Mucosa of descending colon (tissue), 3 donors: ENCODE data around the gene DOCK1. TPM values are rescaled to one million over a fixed set of nuclear protein-coding genes. Genes with fewer than 3 reads are reported as not detected.

Experiments used
- ATAC-seq: fragments of 200-7000 bp; cut with Tn5 transposase; one replicate; pipeline ENCODE4 v1.9.1; 2020; ENCODE audit warnings: mild to moderate bottlenecking, moderate library complexity
- DNase-seq, 3 donors: peaks; one replicate each; pipeline ENCODE4 v3.0.0-alpha.2; 2020
- H3K36me3 ChIP-seq: fragments of 200-600 bp; one replicate; pipeline ENCODE4 v1.8.0; 2021; ENCODE audit warnings: low read depth, mild to moderate bottlenecking
- H3K4me1 ChIP-seq: fragments of 200-600 bp; one replicate; pipeline ENCODE4 v1.8.0; 2021; ENCODE audit warnings: low read depth, mild to moderate bottlenecking
- H3K4me3 ChIP-seq: fragments of 200-600 bp; one replicate; pipeline ENCODE4 v1.8.0; 2021; ENCODE audit warnings: mild to moderate bottlenecking
- H3K9me3 ChIP-seq: fragments of 200-600 bp; one replicate; pipeline ENCODE4 v1.8.0; 2021; ENCODE audit warnings: mild to moderate bottlenecking
- intact Hi-C, 2 donors: fragments of 100-400 bp; cut with DNase I in 1 of 2; cut with micrococcal nuclease in 1 of 2; formaldehyde crosslinking; loops; one replicate each; pipeline versions ENCODE4 v1.11.0 to v1.11.1; 2022; cut with DNase I, micrococcal nuclease
- total RNA-seq, 3 donors: library from RNA; stranded (reverse); fragmentation: NEBNext Ultra II Directional in 2 of 3; extraction: Animal tissue kit (Norgen Biotek cat#: 25700) in 2 of 3; gene quantifications; one replicate each; pipeline versions ENCODE4 v1.2.1 to v1.2.4, GENCODE V29; 2021 to 2023
- TF ChIP-seq, protein P1 (sequence below): fragments of 200-600 bp; IDR thresholded peaks from one replicate; pipeline ENCODE4 v1.8.0; 2022; ENCODE audit warnings: antibody characterized with exemption, mild to moderate bottlenecking
- donor health status: DM: no; HTN: no; CAD: no; lungs with moderate emphysema.
- donor health status: DM: no; HTN: no; CAD: no.
- donor health status: DM: no; HTN: yes; CAD: no.

Gene DOCK1
- total RNA-seq, 3 donors from 2014 or later = 56.5 to 103 (median 74.1) TPM

DNA sequence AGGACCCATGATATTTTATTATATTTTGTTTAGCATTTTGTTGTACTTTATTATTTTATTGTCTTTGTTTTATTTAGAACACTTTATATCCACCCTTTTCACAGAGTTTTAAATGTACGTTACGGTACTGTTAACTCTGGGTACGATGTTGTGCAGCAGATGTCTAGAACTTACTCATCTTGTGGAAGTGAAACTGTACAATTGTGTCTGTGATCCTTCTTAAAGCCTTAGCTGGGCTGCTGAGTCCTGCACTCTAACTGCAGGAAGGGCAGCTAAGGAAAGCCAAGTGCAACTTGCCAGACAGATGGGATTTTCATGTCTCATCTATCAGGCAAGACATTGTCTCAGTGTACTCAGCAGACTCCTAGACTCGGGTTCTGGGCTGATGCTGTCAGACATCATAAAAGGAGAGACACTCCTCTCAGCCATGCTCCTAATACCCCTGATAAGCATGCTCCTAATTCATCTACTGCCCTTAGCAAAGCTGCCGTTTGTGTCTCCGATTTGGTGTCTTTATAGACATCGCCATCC, 305.8 kb downstream of the DOCK1 start:
- Histone ChIP-seq H3K36me3 (no peaks in the 10 kb centered on the region), H3K9me3 (no peaks in the 10 kb centered on the region), H3K4me1 (no peaks in the 10 kb centered on the region), H3K4me3 (no peak overlapping the region)
- no peak for DNase-seq
- intact Hi-C loops = no loop called here
- ATAC-seq = no peak
- TF ChIP-seq, protein P1, sequence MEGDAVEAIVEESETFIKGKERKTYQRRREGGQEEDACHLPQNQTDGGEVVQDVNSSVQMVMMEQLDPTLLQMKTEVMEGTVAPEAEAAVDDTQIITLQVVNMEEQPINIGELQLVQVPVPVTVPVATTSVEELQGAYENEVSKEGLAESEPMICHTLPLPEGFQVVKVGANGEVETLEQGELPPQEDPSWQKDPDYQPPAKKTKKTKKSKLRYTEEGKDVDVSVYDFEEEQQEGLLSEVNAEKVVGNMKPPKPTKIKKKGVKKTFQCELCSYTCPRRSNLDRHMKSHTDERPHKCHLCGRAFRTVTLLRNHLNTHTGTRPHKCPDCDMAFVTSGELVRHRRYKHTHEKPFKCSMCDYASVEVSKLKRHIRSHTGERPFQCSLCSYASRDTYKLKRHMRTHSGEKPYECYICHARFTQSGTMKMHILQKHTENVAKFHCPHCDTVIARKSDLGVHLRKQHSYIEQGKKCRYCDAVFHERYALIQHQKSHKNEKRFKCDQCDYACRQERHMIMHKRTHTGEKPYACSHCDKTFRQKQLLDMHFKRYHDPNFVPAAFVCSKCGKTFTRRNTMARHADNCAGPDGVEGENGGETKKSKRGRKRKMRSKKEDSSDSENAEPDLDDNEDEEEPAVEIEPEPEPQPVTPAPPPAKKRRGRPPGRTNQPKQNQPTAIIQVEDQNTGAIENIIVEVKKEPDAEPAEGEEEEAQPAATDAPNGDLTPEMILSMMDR = no peak

DNA sequence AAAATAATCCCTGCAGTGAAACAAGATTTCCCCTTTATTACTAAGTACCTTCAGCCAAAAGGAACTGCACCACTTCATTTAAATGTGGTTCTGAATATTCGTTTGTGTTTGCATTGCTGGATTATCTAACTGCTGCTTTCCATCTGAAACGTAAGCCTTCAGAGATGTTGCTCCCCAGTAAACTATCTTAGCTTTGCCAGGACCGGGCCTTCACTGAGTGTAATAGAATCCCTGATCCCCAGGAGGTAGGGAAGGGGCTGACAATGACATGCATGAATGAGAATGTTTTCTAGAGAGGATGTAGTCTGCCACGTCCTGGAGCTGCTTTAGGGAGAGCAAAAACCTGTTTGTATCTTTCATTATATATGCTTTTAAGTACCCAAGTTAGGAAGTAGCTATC, 310.6 kb downstream of the DOCK1 start:
- no peak overlapping the region for H3K4me3 ChIP-seq
- ATAC-seq (no peak), DNase-seq (no peak)
- H3K4me1 ChIP-seq = no peaks in the 10 kb centered on the region
- H3K36me3 ChIP-seq = no peaks in the 10 kb centered on the region
- H3K9me3 ChIP-seq = no peaks in the 10 kb centered on the region
- TF ChIP-seq, protein P1 = no peak
- intact Hi-C loops = no loop called here

DNA sequence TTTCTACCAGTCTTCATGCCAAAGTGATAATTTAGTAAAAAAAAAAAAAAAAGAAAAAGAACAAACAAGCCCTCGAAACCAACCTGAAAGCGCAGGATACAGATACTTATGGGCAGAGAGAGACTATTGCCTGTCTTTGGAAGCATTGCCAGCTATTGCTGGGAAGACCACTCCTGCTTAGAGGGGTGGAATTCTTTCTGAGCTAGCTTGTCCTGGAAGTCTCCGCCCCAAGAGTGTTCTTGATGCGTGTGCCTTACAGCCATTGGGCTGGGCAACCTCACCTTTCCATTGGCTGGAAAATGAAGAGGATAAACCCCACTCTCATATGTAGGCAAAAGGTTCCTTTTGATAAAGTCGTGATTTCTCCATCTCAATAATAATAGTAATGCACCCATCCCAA, 311.0 kb downstream of the DOCK1 start:
- intact Hi-C loops = no loop called here
- no peak for ATAC-seq

DNA sequence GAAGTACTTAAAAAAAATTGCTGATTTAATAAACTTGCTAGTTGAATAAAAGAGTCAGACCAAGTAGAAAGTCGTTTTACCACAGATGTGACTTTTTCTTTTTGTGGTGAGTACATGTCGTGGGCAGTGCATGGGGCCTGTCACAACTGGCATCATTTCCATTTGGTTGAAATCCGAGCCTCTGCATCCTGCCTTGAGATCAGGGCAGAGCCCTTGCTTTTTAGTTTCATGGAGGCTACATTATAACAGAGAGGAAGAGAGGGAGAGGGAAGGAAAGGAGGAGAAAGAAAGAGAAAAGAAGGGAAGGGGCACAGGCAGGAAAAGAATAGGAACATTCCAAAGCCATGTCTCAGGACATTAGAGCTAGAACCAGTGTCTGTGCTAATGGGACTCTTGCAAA, 311.6 kb downstream of the DOCK1 start:
- ATAC-seq = no peak
- H3K36me3 ChIP-seq = no peaks in the 10 kb centered on the region
- no peaks in the 10 kb centered on the region for H3K9me3 ChIP-seq
- DNase-seq = no peak
- H3K4me3 ChIP-seq = no peak overlapping the region
- no peaks in the 10 kb centered on the region for H3K4me1 ChIP-seq
- intact Hi-C loops = no loop called here
- TF ChIP-seq, protein P1 = no peak

More for the DNA sequence above, 311.0 kb downstream of the DOCK1 start:
- Histone ChIP-seq H3K4me1 (no peaks in the 10 kb centered on the region), H3K9me3 (no peaks in the 10 kb centered on the region), H3K4me3 (no peak overlapping the region), H3K36me3 (no peaks in the 10 kb centered on the region)
- TF ChIP-seq, protein P1 = no peak
- DNase-seq = no peak

DNA sequence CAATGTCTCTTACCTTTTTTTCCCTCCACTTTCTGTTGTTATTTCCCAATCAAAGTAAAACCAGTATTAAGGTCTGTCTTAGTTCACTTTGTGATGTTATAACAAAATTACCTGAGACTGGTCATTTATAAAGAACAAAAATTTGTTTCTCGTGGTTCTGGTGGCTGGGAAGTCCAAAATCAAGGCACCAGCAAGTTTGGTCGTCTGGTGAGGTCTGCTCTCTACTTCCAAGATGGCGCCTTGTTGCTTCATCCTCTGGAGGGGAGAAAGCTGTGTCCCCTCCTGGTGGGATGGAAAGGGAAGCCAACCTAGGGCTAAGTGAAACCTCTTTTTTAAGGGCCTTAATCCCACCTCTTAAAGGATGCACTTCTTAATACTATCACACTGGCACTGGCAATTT, 313.4 kb downstream of the DOCK1 start:
- H3K4me1 ChIP-seq = no peaks in the 10 kb centered on the region
- ATAC-seq (no peak), DNase-seq (no peak)
- TF ChIP-seq, protein P1 = no peak
- H3K9me3 ChIP-seq = no peaks in the 10 kb centered on the region
- intact Hi-C loops = no loop called here
- H3K36me3 ChIP-seq = no peaks in the 10 kb centered on the region
- H3K4me3 ChIP-seq = no peak overlapping the region

DNA sequence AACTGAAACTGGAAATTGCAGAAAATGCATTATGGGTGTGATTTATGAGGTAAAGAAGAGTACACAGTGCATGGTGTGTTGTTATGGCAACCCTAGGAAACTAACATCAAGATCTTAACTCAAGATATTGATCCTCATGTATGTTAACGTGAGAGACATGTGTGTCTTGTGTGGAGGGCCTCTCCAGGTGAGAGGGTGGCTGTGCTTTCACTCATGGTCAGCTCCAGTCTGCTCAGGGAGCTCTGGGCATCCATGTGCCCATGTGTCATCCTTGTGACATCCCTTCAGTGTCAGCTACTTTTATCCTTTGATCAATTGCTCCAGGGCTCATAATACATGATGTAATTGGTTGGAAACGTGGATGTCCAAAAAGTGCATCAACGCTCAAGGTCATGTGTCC, 316.1 kb downstream of the DOCK1 start:
- Histone ChIP-seq H3K36me3 (no peaks in the 10 kb centered on the region), H3K4me3 (no peak overlapping the region), H3K9me3 (no peaks in the 10 kb centered on the region), H3K4me1 (no peaks in the 10 kb centered on the region)
- no peak for DNase-seq
- no peak for ATAC-seq
- intact Hi-C loops = no loop called here
- TF ChIP-seq, protein P1 = no peak
